ENCODE measurements around the gene TBX1.
A peak's percentile ranks its signal among the peaks of the same experiment; 100 is the strongest.
"Not testable (repeated sequence)": the region's sequence is repeated elsewhere in the genome, so short reads cannot be mapped to it uniquely, and the experiment has no call there.

Gene TBX1

DNA sequence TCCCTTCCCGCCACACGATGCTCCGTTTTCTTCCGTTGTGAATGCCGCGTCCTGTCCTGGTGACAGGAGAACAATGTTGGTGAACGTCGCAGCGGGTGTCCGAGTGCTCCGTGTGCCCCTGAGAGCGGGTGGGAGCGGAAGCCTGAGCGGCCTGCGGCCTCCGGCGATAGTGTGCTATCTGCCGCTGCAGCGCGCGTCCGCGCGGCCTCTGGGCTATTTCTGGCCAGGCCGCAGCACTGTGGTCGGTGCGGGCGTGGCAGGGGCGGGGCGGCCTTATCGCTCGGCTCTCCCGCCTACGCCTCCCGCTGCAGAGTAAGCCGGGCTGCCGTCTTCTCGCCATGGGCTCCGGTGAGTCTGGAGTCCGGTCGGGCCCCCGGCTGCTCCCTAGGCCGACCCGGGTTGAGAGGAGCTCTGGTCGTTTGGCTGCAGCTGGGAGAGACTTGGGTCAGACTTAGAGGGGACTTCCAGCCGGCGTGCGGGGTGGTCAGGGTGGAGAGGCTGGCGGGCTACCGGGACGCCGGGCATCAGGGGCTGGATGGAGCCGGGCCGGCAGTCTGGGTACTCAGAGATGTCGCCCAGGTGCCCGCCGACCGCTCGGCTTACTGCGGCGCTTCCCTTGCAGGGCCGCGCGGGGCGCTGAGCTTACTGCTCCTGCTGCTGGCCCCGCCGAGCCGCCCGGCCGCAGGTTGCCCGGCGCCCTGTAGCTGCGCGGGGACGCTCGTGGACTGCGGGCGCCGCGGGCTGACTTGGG is 37.2 kb upstream of the TBX1 start, which contains the start of gene GP1BB:
TSS of gene GP1BB (plus strand) at position 308 of the 751 bp plus-strand sequence. CDS start at position 339, 31 bp downstream.
- DNase-seq: no peak

DNA sequence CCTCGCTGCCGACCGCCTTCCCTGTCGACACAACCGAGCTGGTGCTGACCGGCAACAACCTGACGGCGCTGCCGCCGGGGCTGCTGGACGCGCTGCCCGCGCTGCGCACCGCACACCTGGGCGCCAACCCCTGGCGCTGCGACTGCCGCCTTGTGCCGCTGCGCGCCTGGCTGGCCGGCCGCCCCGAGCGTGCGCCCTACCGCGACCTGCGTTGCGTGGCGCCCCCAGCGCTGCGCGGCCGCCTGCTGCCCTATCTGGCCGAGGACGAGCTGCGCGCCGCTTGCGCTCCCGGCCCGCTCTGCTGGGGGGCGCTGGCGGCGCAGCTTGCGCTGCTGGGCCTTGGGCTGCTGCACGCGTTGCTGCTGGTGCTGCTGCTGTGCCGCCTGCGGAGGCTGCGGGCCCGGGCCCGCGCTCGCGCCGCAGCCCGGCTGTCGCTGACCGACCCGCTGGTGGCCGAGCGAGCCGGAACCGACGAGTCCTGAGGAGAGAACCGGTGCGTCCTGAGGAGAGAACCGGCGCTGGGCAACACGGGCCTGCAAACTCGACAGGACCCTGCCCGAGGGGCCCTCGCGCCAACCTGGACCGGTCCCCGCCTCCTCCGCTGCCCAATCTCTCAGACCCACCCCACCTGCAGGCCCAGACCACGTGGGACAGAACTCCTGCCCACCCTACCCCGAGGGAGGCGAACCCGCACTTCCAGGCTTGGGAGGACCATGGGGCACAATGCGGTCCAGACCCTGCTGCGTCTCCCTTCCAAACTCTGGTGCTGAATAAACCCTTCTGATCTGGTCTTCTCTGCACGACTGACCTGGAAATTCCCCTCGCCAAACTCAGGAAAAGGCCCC is 36.4 kb upstream of the TBX1 start:
- DNase-seq: no peak

DNA sequence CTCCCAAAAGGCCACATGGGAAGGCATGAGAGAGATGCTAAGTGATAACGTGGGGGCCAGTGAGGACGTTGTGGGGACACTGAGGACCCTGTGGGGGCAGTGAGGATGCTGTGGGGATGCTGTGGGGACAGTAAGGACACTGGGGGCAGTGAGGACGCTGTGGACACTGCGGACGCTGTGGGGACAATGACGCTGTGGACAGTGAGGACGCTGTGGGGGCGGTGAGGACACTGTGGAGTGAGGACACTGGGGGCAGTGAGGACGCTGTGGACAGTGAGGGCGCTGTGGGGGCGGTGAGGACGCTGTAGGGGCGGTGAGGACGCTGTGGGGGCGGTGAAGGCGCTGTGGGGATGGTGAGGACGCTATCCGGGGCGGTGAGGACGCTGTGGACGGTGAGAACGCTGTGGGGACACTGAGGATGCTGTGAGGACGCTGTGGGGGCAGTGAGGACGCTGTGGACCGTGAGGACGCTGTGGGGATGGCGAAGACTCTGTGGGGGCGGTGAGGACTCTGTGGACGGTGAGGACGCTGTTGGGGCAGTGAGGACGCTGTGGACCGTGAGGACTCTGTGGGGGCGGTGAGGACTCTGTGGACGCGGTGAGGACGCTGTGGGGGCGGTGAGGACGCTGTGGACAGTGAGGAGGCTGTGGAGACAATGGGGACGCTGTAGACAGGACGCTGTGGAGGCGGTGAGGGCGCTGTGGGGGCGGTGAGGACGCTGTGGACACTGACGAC is 35.5 kb upstream of the TBX1 start:
- DNase-seq: no peak

DNA sequence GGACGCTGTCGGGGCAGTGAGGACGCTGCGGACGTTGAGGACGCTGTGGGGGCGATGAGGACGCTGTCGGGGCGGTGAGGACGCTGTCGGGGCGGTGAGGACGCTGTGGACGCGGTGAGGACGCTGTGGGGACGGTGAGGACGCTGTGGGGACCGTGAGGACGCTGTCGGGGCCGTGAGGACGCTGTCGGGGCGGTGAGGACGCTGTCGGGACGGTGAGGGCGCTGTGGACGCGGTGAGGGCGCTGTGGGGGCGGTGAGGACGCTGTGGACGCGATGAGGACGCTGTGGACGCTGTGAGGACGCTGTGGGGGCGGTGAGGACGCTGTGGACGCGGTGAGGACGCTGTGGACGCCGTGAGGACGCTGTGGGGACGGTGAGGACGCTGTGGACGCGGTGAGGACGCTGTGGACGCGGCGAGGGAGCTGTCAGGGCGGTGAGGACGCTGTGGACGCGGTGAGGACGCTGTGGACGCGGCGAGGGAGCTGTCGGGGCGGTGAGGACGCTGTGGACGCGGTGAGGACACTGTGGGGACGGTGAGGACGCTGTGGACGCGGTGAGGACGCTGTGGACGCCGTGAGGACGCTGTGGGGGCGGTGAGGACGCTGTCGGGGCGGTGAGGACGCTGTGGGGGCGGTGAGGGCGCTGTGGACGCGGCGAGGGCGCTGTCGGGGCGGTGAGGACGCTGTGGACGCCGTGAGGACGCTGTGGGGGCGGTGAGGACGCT is 34.4 kb upstream of the TBX1 start:
- not testable (repeated sequence) for DNase-seq

DNA sequence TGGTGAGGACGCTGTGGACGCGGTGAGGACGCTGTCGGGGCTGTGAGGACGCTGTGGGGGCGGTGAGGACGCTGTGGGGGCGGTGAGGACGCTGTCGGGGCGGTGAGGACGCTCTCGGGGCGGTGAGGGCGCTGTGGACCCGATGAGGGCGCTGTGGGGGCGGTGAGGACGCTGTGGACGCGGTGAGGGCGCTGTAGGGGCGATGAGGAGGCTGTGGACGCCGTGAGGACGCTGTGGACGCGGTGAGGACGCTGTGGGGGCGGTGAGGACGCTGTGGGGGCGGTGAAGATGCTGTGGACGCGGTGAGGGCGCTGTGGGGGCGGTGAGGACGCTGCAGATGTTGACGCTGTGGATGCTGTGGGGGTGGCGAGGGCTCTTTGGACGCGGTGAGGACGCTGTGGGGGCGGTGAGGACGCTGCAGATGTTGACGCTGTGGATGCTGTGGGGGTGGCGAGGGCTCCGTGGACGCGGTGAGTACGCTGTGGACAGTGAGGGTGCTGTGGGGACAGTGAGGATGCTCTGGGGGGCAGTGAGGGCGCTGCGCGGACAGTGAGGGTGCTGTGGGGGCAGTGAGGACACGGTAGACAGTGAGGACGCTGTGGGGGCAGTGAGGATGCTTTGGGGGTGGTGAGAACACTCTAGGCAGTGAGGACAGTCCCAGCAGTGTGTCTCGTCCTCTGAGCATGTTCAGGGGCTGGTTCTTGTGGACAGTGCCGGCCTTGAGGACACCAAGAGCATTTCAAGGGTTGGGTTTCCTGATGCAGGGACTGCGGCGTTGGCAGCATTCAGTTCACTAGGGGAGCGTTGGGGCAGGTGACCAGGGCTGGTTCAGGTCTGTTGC is 33.0 kb upstream of the TBX1 start:
- no peak for DNase-seq

DNA sequence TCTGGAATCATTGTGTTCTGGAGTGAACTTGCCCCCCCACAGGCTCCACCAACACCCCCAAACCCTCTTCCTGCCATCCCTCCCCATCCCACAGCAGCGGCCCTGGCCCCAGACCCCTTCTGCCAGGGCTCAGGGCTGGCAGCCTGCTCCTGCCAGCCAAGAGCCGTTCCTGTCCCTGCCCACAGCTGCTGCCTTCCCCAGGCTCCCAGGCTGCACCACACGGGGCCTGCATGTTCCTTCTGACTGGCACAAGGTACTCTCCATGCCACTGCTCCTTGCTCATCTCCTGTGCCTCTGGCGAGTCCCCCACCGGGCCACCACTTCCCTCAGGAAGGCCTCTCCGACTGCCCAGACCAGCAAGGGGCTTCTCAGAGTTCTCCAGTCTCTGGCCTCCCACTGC is 32.3 kb upstream of the TBX1 start:
- no peak for DNase-seq

DNA sequence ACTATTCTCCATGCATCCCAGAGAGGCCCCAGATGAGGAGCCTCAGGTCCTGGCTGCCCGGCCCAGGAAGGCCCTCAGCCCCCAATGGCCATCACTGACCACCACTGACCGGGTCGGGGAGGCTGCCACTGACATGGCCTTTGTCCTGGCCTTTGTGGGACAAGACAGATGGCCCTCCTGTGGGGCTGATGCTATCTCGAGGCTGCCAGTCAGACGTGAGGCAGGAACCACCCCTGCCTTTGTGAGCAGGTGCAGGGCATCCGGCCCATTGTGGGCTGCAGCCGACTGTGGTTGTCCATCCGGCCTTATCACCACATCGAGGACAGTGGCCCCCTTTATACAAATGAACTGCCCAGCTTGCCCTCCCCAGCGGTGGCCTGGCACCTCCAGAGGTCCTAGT is 31.7 kb upstream of the TBX1 start:
- DNase-seq: no peak

DNA sequence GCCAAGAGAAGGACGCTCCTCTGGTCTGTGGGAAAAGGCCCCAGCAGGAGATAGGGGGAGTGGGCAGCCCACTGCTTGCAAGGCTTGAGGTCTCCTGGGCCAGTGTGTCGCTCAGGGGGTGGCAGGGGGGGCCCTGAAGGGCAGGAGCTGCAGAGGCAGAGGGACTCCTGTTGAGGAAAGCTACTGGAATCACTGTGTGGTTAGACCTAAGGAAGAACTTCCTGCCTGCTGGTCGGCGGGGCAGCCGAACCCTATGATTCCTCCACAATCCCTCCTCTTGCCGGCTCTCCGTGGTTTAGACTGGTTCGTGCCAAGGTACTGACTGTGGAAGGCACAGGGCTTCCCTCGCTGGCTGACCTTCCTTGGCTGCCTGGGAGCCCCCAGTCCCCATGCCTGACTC is 31.1 kb upstream of the TBX1 start:
- no peak for DNase-seq

DNA sequence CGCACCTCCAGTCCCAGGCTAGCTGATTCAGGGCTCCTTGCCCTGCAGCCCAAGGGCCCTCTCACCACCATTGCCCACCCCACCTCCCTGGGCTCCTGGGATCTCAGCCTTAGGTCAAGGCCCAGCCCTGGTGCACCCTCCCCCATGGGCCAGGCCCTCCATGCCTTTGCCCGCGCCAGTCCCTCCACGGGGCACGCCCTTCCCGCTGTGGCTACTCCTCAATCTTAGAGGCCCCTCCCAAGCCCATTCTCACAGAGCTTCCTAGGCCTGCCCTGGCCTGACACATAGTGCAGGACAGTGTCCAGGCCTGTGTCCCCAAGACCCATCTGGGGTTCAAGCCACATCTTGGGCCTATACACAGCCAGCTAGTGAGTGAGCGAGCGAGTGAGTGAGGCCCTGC is 30.4 kb upstream of the TBX1 start:
- DNase-seq: no peak

DNA sequence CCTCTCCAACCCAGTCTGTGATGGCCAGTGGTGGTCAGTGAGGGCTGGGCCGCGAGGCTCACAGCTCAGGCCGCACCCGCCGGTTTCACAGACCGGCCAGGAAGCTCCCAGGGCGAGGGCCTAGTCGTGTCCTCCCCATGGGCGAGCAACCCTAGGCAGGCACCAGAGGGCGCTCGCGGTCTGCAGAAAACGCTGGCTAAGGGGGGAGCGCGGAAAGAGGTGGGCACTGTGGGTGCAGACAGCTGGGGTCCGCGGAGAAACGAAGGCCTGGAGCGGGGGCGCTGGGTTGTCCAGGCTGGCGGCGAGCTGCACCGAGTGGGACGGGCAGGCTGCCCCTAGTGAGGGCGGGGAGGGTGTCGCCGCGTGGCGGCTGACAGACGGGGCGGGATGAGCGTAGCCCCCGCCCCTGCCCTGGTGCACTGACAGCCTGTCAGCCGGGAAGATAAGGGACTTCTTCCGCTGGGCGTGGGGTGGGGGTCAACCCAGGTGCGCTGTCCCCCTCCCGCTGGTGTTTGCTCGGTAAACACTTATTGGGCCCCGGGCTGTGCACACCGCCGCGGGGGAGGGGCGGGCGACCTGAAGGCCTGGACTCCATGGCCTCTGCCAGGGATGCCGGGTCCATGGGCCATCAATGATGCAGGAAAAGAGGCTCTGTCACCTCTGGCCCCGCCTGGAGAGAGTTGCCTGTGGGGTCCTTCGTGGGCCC is 29.8 kb upstream of the TBX1 start:
- peak; percentile 74 to 87 (median 80) for DNase-seq

DNA sequence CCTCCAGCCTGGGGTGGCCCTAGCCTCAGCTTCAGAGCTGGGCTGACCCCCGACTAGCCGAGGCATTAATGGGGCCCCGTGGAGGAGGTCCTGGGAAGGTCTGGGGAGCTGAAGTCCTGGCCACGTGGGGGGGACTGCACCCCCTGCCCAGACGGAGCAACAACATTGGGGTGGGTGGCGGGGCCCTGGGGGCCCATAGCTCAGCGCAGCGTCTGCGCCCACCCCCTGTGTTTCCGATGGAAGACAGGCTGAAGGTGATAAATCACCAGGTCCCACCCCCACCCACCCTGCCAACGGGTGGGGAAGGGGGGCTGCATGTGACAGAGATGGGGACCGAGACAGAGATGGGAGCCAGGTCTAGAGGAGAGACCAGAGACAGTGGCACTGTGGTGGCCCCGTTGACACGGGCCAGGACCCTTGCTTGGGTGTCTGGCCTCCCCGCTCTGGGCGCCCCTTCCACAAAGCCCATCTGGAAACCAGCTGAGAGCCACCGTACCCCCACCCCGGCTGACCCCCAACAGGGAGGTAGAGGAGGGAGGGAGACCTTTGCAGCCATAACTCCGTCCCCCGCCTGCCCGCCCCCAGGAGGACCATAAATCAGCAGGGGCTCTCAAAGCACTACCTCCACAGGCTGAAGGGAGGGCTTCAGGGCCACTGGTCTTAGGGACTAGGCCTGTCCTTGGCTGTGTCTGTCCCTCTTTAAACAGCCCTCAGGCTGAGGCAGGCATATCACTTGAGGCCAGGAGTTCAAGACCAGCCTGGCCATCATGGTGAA is 29.0 kb upstream of the TBX1 start:
- no peak for DNase-seq

DNA sequence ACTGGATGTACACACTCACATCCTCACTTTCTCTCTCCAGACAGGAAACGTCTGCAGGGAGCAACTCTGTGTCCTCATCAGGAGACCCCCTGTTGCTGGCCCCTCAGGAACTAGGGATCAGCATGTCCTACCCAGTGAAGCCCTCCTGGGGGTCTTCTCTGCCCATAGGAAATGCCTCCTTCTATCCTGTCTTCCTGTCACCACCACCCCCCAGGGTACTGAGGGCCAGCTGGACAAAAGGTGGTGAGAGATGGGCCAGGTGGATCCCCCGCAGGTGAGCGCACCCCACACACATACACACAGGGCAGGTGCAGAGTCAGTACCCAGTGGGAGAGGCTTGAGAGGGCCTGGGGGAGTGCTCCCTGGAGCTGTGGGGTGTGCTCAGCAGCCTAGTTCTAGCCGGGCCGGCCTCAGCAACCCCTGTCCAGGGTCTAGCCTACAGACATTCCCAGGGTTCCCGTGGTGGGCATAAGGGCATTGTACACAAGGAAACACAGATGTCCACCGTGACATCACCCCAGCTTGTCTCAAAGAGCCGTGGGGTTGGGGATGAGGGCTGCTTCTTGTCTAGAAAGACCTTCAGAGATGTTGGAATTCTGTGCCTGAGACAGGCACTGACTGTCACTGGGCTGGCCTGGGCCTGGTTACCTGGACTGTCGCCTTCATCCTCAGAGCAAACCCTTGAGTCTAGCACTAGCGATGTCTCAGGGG is 28.0 kb upstream of the TBX1 start:
- no peak for DNase-seq

DNA sequence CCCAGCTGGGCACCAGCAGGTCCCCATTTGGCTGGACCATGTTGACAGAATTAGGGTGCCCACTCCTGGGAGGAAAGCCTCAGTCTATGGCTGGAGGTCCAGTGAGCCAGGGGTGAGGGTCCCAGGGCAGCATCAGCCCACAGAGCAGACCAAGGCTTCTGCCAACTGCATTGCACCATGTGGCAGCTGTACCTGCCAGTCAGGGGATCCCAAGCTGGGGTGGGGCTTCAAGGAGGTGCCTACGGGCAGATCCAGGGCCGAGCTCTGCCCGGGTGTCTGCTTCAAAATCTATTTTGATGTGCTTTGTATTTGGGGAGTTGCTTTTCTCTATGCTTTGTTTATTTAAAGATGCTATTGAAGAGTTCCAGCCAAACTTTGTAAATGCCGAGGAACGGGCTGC is 26.8 kb upstream of the TBX1 start:
- DNase-seq: no peak

DNA sequence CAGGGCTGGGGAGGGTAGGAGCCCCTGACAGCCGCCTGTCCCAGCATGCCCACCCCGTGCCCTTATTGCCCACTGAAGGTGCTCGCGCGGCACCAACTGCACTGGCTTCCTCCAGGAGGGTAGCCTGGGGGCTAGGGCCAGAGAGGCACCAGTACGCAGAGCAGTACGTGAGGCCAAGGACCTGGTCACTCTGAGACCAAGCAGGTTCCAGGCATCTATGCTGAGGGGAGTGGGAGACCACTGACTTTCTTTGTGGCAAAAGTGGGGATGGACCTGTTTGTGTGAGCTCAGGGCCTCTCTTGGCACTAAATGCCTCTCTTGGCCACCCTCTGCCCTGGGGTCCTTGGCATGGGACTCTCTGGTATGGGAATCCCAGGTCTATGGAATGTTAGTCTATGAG is 26.4 kb upstream of the TBX1 start:
- no peak for DNase-seq

DNA sequence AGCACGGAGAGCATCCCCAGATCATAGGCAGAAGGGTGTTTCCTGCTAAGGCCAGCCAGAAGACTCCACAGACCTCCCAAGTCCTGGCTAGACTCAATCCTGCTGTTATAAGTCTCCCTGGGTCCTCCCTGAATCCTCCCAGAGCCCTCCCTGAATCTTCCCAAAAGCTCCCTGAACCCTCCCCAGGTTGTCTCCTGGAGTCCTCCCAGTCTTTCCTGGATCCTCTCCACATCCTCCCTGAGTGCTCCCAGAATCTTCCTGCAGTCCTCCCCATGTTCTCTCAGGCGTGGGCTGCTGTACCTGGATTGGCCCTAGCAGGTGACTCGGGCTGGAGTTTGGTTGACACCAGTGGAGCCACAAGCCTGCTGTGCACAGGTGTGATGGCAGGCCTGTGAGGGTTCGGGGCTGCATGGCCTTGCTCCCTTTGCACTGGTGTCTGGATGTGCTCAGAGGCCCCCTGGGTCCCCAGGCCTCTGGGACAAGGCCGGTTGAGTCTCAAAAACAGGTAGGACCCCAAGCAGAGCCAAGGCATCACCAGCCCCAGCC is 25.7 kb upstream of the TBX1 start:
- no peak for DNase-seq

DNA sequence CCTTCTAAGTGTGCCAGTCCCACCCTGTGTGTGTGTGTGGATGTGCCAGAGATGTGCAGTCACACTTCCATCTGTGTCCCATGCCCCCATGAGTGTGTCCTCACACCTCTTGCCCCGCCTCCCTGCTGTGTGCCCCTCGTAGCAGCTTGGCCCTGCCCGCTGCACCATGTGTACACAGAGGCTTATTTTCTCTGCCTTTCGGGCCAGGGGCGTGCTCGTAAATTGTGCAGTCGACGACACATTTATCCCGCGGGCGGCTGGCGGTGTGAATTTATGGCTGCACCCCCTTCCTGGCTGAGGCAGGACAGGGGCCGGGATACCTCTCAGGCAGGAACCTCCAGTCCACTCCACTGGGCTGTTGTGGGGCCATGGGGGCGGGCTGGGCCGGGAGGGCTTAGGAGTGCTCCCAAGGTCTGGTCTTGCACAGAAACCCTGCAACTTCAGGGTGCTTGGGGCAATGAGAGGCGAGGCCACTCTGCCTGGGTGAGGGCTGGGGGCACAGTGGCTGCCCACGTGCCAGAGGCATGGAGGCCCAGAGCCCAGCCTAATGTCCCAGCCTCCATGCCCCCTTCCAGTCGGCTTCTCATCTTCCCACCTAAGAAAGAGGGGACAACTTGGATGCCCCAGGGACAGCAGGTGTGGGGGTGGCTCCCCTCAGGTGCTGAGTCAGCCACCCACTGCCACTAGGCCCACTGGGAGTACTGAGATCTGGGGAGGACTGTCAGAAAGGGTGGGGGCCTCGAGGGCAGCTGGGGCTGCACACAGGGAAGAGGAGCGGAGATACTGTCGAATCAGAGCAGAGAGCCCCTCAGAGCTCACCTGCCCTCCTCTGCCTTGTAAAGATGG is 24.7 kb upstream of the TBX1 start:
- no peak for DNase-seq

DNA sequence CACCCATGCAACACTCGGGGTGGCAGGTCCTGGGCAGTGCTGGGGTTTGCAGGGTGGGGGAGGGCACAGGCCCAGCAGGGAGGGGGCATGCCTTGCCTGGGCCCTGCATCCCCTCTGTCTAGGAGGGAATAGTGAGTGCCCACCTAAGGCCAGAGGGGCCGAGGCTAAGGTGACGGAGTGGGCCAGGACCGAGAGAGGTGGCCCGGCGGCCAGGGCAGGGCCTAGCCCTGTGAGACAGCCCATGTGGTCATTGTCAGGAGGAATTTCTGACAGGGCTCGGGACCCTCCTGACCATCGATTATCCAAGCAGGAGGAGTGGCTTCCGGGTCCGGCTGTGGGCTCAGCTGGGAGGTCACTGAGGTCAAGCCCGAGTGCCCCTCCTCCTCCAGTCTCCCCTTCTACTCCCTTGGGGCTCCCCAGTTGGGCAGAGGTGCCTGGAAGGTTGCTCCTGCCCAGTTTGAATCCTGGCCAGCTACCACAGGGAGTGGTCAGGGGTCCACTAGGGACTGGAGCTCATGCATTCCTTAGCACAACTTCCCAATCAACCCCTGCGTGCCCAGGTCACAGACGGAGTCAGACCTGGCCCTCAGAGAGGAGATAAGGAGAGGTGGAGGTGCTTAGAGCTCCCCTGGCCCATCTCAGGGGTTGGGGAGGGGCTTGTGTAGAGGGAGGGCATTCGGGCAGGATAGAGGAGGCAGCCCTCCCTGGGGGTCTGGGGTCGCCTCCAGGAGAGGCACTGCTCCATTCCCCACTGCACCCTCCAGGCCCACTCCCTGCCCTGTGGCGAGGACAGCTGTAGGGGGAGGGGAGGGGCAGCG is 22.5 kb upstream of the TBX1 start:
- DNase-seq: no peak
